WERI-Rb-1 (cell line): ENCODE data around the gene DNAJC9.

Experiments
- DNase-seq: peaks from one replicate; pipeline ENCODE4 v3.0.0-alpha.2; 2020
- H3K27ac ChIP-seq: fragments of 250-450 bp; sonication (Bioruptor Pico); 2 replicates; pipeline ENCODE4 v1.5.1; 2020; ENCODE audit warnings: mild to moderate bottlenecking, moderate library complexity
- H3K27me3 ChIP-seq: fragments of 250-450 bp; sonication (Bioruptor Pico); 2 replicates; pipeline ENCODE4 v1.5.1; 2021; ENCODE audit warnings: mild to moderate bottlenecking, low read depth, moderate library complexity; ENCODE audit not compliant: insufficient read depth, severe bottlenecking
- H3K36me3 ChIP-seq: fragments of 250-450 bp; sonication (Bioruptor Pico); 2 replicates; pipeline ENCODE4 v1.5.1; 2020; ENCODE audit warnings: mild to moderate bottlenecking, moderate library complexity
- H3K4me3 ChIP-seq: 2 replicates; pipeline ENCODE4 v1.5.1; 2011; ENCODE audit warnings: low read depth, mild to moderate bottlenecking, control low read depth, low read length
- H3K9me3 ChIP-seq: fragments of 250-450 bp; sonication (Bioruptor Pico); 2 replicates; pipeline ENCODE4 v1.5.1; 2021; ENCODE audit warnings: mild to moderate bottlenecking, moderate library complexity; ENCODE audit not compliant: severe bottlenecking
- TF ChIP-seq, protein P1 (sequence below): IDR thresholded peaks from 2 replicates; pipeline ENCODE4 v1.5.1; 2011; ENCODE audit warnings: low read depth, mild to moderate bottlenecking, control low read depth, inconsistent platforms, low read length

Gene DNAJC9

DNA sequence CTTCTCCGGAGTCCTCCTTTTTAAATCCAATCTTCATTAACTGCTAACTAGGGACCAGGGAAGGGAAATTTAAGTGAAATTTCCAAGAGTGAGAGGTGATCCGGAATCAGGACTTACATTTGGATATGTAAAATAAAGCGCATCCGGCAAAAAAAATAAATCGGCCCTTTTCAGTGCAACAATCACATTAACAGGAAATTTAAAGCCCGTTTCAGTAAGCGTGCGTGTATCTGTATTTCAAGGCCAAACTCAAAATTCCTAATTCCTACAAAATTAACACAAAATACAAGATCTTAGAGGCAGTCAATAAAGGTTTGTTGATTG lies 771 bp downstream of the DNAJC9 start:
- H3K36me3 ChIP-seq = peaks cover 81% of the 10 kb centered on the region
- H3K27ac ChIP-seq = peak overlapping the region; percentile 98
- H3K4me3 ChIP-seq = peak overlapping the region; percentile 86
- H3K27me3 ChIP-seq = no peaks in the 10 kb centered on the region
- no peak for DNase-seq
- H3K9me3 ChIP-seq = no peaks in the 10 kb centered on the region
- TF ChIP-seq, protein P1, sequence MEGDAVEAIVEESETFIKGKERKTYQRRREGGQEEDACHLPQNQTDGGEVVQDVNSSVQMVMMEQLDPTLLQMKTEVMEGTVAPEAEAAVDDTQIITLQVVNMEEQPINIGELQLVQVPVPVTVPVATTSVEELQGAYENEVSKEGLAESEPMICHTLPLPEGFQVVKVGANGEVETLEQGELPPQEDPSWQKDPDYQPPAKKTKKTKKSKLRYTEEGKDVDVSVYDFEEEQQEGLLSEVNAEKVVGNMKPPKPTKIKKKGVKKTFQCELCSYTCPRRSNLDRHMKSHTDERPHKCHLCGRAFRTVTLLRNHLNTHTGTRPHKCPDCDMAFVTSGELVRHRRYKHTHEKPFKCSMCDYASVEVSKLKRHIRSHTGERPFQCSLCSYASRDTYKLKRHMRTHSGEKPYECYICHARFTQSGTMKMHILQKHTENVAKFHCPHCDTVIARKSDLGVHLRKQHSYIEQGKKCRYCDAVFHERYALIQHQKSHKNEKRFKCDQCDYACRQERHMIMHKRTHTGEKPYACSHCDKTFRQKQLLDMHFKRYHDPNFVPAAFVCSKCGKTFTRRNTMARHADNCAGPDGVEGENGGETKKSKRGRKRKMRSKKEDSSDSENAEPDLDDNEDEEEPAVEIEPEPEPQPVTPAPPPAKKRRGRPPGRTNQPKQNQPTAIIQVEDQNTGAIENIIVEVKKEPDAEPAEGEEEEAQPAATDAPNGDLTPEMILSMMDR = no peak

GRCh38 chr10:73244866-73245477 lies 2.1 kb downstream of the DNAJC9 start:
- Histone ChIP-seq H3K36me3 (peaks cover 84% of the 10 kb centered on the region), H3K4me3 (no peak overlapping the region; the same call in 1 of the 2 replicates), H3K27me3 (no peaks in the 10 kb centered on the region), H3K9me3 (no peaks in the 10 kb centered on the region), H3K27ac (no peak overlapping the region)
- TF ChIP-seq, protein P1 = no peak
- no peak for DNase-seq

DNA sequence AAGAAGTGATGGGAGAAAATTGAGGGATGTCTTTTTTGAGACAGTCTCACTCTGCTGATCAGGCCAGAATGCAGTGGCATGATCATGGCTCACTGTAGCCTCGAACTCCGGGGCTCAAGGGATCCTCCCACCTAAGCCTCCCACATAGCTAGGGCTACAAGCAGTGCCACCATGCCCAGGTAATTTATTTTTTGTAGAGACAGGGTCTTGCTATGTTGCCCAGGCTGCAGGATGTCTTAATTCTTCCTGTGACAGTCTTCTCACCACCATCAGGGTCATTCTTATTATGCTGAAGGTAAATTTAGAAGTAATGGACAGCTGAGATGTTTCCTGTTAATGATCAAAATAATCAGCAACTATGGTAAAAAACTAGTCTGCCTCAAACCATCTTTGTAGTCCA lies 7.1 kb downstream of the DNAJC9 start:
- Histone ChIP-seq H3K27ac (no peak overlapping the region), H3K9me3 (no peaks in the 10 kb centered on the region), H3K36me3 (peaks cover 82% of the 10 kb centered on the region), H3K27me3 (no peaks in the 10 kb centered on the region), H3K4me3 (no peak overlapping the region)
- TF ChIP-seq, protein P1 = no peak
- DNase-seq = no peak

DNA sequence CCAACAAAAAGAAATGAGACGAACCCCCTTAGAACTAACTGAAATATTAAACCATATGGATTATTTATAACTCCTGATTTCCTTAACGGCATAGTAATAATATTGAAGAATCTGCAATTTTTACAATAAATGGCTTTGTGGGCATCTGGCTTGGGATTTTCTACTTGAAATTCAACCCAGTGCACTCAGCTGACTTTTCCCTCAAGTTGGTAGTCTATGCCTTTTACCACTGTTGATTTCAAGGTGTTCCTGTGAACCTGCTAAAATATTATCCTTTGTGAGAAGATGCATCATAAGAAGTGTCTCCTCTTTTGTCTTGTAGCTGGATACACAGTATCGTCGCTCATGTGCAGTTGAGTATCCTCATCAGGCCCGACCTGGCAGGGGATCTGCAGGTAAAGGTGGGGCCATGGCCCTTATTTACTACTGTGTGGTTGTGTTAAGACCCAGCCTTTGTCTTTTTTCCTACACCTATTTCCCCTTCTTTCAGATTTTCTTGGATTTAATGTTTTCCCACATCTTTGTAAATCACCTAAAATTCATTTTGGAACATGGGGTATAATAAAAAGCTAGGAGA lies 8.0 kb downstream of the DNAJC9 start:
- no peaks in the 10 kb centered on the region for H3K9me3 ChIP-seq
- H3K27me3 ChIP-seq = no peaks in the 10 kb centered on the region
- peaks cover 82% of the 10 kb centered on the region for H3K36me3 ChIP-seq
- no peak for DNase-seq
- H3K4me3 ChIP-seq = no peak overlapping the region
- no peak overlapping the region for H3K27ac ChIP-seq
- TF ChIP-seq, protein P1 = no peak

DNA sequence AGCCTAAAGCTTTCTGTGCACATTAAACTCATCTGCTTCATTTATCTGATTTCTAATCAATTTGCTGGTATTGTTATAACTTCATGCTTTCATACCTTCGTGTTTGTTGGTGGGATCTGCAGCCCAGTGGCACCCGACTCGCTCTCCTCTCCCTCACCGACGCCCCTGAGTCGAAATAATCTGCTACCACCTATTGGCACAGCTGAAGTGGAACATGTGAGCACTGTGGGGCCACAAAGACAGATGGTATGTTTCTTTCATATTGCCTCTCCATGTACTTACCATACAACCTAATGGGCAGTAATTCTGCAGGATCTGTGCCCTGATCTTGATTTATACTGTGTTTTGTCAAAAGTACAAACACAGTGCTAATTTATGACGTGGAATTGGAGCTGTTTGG lies 12.4 kb downstream of the DNAJC9 start:
- no peak for DNase-seq
- Histone ChIP-seq H3K27ac (no peak overlapping the region), H3K9me3 (no peaks in the 10 kb centered on the region), H3K27me3 (no peaks in the 10 kb centered on the region), H3K4me3 (no peak overlapping the region), H3K36me3 (peaks cover 57% of the 10 kb centered on the region)
- TF ChIP-seq, protein P1 = no peak

DNA sequence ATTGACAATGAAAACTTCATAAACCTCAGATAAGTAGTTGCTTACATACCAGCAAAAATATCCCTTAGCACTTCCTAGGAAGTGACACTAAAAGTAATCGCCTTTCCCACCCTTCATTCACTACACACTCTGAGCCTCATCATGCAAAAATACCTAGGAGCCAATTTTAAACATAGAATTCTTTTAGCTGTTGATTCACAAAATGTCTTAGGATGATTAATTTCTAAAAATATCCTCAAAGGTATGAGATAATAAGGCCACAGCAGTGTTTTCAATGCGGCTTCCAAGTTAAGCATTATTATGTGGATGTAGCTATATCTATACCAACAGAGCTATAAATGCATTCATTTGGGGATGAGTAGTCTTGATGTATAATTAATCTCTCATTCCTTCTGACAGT lies 13.2 kb downstream of the DNAJC9 start:
- H3K36me3 ChIP-seq = peaks cover 49% of the 10 kb centered on the region

More for the DNA sequence above, 13.2 kb downstream of the DNAJC9 start:
- TF ChIP-seq, protein P1 = no peak
- no peak overlapping the region for H3K27ac ChIP-seq
- H3K4me3 ChIP-seq = no peak overlapping the region
- DNase-seq = no peak
- H3K27me3 ChIP-seq = no peaks in the 10 kb centered on the region
- H3K9me3 ChIP-seq = no peaks in the 10 kb centered on the region
